Left ventricle myocardium inferior (tissue), 1 donor: ENCODE data around the gene PPM1D. TPM values are rescaled to one million over a fixed set of nuclear protein-coding genes. Genes with fewer than 3 reads are reported as not detected.

Source experiments
- DNase-seq: peaks from one replicate; pipeline ENCODE4 v3.0.0-alpha.2; 2020
- H3K27ac ChIP-seq: fragments of 200-600 bp; replicated peaks from 2 replicates; pipeline ENCODE4 v1.8.0; 2021
- H3K27me3 ChIP-seq: fragments of 200-600 bp; 2 replicates; pipeline ENCODE4 v1.8.0; 2021; ENCODE audit warnings: low read depth
- H3K36me3 ChIP-seq: fragments of 200-600 bp; 2 replicates; pipeline ENCODE4 v1.8.0; 2021
- H3K4me1 ChIP-seq: fragments of 200-600 bp; 2 replicates; pipeline ENCODE4 v1.8.0; 2021
- H3K4me3 ChIP-seq: fragments of 200-600 bp; 2 replicates; pipeline ENCODE4 v1.8.0; 2021; ENCODE audit warnings: mild to moderate bottlenecking, moderate library complexity
- H3K9me3 ChIP-seq: fragments of 200-600 bp; replicated peaks from 2 replicates; pipeline ENCODE4 v1.8.0; 2021
- intact Hi-C: fragments of 100-400 bp; cut with micrococcal nuclease; formaldehyde crosslinking; loops from one replicate; pipeline ENCODE4 v1.11.0; 2022
- total RNA-seq: library from RNA; stranded (reverse); fragmentation: NEBNext Ultra II Directional; extraction: Animal tissue kit (Norgen Biotek cat#: 25700); gene quantifications from one replicate; pipeline ENCODE4 v1.2.1, GENCODE V29; 2021
- TF ChIP-seq, protein P1 (sequence below): fragments of 200-600 bp; IDR thresholded peaks from 2 replicates; pipeline ENCODE4 v1.8.0; 2021; ENCODE audit warnings: antibody characterized with exemption, mild to moderate bottlenecking, borderline replicate concordance
- donor health status: DM: no; HTN: yes; CAD: no; lungs with severe emphysema.

Gene PPM1D
- total RNA-seq, 1 donor from 2014 or later: 6.8 TPM

DNA sequence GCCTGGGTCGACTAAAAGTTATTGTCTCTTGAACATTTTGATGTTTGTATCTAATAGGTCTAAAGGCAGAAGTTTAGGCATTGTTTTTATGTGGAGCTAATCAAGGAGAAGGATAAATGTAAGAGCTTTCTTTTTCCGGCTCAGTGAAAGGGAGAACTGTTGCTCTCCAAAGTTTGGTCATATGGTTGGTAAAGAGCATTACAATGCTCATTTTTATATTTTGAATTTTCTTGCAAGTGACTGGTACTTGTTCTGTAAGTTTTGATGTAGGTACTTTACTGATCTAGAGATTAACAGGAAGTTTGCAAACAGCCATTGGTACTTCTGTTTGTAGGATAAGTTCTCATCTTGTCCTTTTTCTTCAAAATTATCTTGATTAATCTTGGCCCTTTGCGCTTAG, 46.7 kb downstream of the PPM1D start:
- Histone ChIP-seq H3K27me3 (no peaks in the 10 kb centered on the region), H3K27ac (no peak overlapping the region), H3K4me1 (peaks cover 37% of the 10 kb centered on the region), H3K36me3 (peaks cover 40% of the 10 kb centered on the region), H3K4me3 (no peak overlapping the region), H3K9me3 (no peaks in the 10 kb centered on the region)
- no peak for DNase-seq
- intact Hi-C loops: no loop called here
- TF ChIP-seq, protein P1, sequence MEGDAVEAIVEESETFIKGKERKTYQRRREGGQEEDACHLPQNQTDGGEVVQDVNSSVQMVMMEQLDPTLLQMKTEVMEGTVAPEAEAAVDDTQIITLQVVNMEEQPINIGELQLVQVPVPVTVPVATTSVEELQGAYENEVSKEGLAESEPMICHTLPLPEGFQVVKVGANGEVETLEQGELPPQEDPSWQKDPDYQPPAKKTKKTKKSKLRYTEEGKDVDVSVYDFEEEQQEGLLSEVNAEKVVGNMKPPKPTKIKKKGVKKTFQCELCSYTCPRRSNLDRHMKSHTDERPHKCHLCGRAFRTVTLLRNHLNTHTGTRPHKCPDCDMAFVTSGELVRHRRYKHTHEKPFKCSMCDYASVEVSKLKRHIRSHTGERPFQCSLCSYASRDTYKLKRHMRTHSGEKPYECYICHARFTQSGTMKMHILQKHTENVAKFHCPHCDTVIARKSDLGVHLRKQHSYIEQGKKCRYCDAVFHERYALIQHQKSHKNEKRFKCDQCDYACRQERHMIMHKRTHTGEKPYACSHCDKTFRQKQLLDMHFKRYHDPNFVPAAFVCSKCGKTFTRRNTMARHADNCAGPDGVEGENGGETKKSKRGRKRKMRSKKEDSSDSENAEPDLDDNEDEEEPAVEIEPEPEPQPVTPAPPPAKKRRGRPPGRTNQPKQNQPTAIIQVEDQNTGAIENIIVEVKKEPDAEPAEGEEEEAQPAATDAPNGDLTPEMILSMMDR: no peak

DNA sequence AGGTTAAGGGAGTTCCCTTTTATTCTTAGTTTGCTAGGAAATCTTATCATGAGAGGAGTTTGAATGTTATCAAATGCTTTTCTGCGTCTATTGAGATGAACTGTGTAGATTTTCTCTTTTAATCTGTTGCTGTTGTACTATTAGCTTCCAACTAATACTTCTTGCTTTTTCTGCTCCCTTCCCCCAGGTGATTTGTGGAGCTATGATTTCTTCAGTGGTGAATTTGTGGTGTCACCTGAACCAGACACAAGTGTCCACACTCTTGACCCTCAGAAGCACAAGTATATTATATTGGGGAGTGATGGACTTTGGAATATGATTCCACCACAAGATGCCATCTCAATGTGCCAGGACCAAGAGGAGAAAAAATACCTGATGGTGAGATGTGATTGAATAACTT, 47.7 kb downstream of the PPM1D start:
- Histone ChIP-seq H3K36me3 (peaks cover 43% of the 10 kb centered on the region), H3K27me3 (no peaks in the 10 kb centered on the region), H3K9me3 (no peaks in the 10 kb centered on the region), H3K27ac (no peak overlapping the region), H3K4me3 (no peak overlapping the region), H3K4me1 (peaks cover 30% of the 10 kb centered on the region)
- intact Hi-C loops: no loop called here
- DNase-seq: no peak
- TF ChIP-seq, protein P1: no peak

DNA sequence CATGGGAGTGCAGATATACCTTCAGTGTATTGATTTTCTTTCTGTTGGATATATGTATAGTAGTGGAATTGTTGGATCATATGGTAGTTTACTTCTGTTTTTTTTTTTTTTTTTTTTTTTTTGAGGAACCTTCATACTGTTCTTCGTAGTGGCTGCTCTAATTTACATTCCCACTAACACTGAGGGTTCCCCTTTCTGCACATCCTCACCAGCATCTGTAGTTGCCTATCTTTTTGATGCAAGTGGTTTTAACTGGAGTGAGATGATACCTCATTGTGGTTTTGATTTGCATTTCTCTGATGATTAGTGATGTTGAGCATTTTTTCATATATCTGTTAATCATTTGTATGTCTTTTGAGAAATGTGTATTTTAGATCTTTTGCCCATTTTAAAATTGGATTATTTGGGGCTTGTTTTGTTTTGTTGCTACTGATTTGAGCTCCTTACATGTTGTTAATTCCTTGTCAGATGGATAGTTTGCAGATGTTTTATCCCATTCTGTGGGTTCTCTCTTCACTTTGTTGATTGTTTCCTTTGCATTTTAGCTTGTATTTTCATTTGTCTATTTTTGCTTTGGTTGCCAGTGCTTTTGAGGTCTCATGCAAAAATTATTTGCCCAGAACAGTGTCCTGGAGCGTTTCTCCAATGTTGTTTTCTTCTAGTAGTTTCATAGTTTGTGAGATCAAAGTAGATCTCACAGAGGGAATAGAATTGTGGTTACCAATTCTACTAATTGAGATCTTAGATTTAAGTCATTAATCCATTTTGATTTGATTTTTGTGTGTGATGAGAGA, 52.7 kb downstream of the PPM1D start:
- Histone ChIP-seq H3K27me3 (no peaks in the 10 kb centered on the region), H3K9me3 (no peaks in the 10 kb centered on the region), H3K4me1 (no peaks in the 10 kb centered on the region), H3K36me3 (peaks cover 60% of the 10 kb centered on the region), H3K4me3 (no peak overlapping the region), H3K27ac (no peak overlapping the region)
- TF ChIP-seq, protein P1: no peak
- intact Hi-C loops: no loop called here
- DNase-seq: no peak

DNA sequence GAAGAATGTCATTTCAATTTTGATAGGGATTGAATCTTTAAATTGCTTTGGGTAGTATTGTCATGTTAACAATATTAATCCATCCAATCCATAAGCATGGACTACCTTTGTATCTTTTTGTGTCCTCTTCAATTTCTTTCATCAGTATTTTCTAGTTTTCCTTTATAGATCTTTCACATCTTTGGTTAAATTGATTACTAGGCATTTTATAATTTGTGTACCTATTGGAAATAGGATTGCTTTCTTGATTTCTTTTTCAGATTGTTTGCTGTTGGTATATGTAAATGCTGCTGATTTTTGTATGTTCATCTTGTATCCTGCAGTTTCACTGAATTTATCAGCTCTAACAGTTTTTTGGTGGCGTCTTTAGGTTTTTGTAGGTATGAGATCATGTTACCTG, 53.6 kb downstream of the PPM1D start:
- Histone ChIP-seq H3K9me3 (no peaks in the 10 kb centered on the region), H3K36me3 (peaks cover 58% of the 10 kb centered on the region)

DNA sequence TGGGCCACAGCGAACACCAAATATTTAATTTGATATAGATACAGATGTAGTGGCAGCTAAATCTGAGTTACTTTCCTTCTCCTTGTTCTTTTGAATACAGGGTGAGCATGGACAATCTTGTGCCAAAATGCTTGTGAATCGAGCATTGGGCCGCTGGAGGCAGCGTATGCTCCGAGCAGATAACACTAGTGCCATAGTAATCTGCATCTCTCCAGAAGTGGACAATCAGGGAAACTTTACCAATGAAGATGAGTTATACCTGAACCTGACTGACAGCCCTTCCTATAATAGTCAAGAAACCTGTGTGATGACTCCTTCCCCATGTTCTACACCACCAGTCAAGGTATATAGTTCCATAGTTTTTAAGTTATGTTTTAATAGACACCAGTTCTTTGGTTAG, 56.5 kb downstream of the PPM1D start:
- Histone ChIP-seq H3K27ac (no peak overlapping the region), H3K27me3 (no peaks in the 10 kb centered on the region), H3K9me3 (no peaks in the 10 kb centered on the region), H3K36me3 (peaks cover 32% of the 10 kb centered on the region), H3K4me1 (no peaks in the 10 kb centered on the region), H3K4me3 (no peak overlapping the region)
- TF ChIP-seq, protein P1: no peak
- intact Hi-C loops: no loop called here
- no peak for DNase-seq

More for the DNA sequence above, 53.6 kb downstream of the PPM1D start:
- TF ChIP-seq, protein P1: no peak
- H3K4me1 ChIP-seq: no peaks in the 10 kb centered on the region
- DNase-seq: no peak
- no peak overlapping the region for H3K27ac ChIP-seq
- intact Hi-C loops: no loop called here
- no peaks in the 10 kb centered on the region for H3K27me3 ChIP-seq
- no peak overlapping the region for H3K4me3 ChIP-seq
